Activated naive CD4-positive, alpha-beta T cell treated with anti-CD3 and anti-CD28 coated beads, Interleukin-2, amount 50 U/mL, for 72 hours (primary cell): ENCODE data around the gene COPS4. TPM values are rescaled to one million over a fixed set of nuclear protein-coding genes. Genes with fewer than 3 reads are reported as not detected.
"Not testable (repeated sequence)": the region's sequence is repeated elsewhere in the genome, so short reads cannot be mapped to it uniquely, and the experiment has no call there.

Experiments used
- ATAC-seq, 2 donors: fragments of 150-1000 bp; cut with Tn5 transposase; 2 replicates each; pipeline ENCODE4 v1.10.0; 2021; ENCODE audit warnings: mild to moderate bottlenecking in 2 of 2, moderate library complexity in 2 of 2
- DNase-seq, 2 donors: peaks; one replicate each; pipeline ENCODE4 v3.0.0; 2021 to 2022; ENCODE audit warnings: low spot score in 2 of 2
- H3K27ac Mint-ChIP-seq, 2 donors: one replicate each; pipeline ENCODE4 v1.8.0; 2022; ENCODE audit warnings: mild to moderate bottlenecking in 2 of 2, mixed read lengths in 2 of 2
- H3K36me3 Mint-ChIP-seq, 2 donors: one replicate each; pipeline ENCODE4 v1.8.0; 2022; ENCODE audit warnings: mixed read lengths in 2 of 2
- H3K9me3 Mint-ChIP-seq, 2 donors: one replicate each; pipeline ENCODE4 v1.8.0; 2022; ENCODE audit warnings: mixed read lengths in 2 of 2
- total RNA-seq, 2 donors: library from RNA; stranded (reverse); gene quantifications; one replicate each; pipeline ENCODE4 v1.2.3, GENCODE V29; 2022

Gene COPS4
- total RNA-seq, 2 donors from 2014 or later: 30.9 to 32.4 TPM

GRCh38 chr4:83108101-83108861 lies 73.3 kb downstream of the COPS4 start:
- Mint-ChIP-seq H3K36me3 (peaks cover 19 to 66% of the 10 kb centered on the region in 2 donors), H3K9me3 (no peaks in the 10 kb centered on the region), H3K27ac (peak overlapping the region; percentile 97 to 100)
- DNase-seq (no peak), ATAC-seq (no peak)

DNA sequence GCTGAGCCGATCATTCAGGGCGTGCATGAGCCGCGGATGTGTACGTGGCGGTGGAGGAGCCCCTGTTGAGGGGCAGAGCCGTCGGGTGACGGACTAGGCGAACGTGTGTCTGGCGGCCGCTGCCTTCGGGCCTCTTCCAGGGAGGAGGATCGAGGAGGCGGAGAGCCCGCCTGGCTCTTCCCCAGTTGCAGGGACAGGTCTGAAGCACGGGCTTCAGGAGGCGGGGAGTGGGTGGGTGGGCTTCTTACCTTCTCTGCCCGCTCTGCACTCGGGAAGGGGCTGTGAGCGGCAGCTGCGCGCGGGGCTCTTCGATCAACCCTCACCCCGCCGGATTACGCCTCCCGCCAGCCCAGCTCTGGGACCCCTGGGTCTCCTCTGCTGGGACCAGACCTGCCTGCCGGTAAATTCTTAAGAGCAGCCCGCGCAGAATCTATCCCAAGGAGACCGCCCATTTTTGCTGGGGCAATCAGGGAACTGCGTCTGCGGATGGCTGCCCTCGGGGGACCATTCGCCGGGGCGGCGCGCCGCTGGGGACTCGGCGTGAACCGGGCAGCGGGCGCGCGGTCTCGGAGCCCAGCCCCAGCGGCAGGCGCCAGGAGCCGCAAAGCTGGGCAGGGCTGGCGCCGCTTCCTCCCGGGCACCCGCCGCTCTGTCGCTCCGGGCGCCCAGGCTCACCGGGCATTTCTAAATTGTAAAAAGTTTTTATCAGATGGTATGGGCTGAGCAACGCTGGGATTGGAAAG lies 74.7 kb downstream of the COPS4 start:
- peak overlapping the region; percentile 97 to 100 for H3K27ac Mint-ChIP-seq
- no peaks in the 10 kb centered on the region for H3K9me3 Mint-ChIP-seq
- peaks cover 23 to 63% of the 10 kb centered on the region in 2 donors for H3K36me3 Mint-ChIP-seq
- peak; percentile 41 to 42 for ATAC-seq
- DNase-seq: peak; percentile 41 to 71

DNA sequence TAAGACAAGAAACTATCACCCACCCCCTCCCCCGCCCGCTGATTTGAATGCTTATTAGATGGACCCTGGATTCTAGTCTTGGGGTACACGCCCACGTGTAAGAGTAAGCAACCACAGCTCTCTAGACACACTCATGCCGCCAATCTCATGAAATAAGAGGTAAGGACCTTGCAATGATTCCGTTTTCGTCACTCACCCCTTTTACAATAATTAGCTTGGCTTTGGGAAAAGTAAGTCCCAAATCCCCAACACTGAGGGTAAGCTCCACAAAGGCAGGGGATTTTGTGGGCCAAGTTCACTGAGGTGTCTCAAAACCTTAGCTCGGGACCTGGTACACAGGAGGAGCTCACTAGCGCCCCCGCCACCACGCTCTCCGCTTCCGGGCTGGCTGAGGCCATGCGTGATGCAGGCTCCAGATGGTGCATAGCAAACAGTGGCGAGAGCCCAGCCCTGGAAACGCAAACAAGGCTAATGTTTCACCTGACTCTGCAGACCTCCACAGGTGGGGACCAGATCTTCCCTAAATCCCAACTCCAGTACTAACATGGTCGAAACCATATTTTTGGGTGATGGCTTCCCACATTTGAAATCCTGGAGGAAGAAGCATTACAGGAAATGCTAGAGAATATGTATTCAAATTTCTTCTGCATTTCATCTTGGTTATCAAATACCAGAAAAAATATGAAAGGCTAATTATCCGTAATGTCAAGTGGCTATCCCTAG lies 75.4 kb downstream of the COPS4 start:
- ATAC-seq (peak; percentile 80 to 82), DNase-seq (peak; percentile 90 to 91)
- Mint-ChIP-seq H3K9me3 (no peaks in the 10 kb centered on the region), H3K27ac (peak overlapping the region; percentile 94 to 97), H3K36me3 (peaks cover 18 to 56% of the 10 kb centered on the region in 2 donors)

DNA sequence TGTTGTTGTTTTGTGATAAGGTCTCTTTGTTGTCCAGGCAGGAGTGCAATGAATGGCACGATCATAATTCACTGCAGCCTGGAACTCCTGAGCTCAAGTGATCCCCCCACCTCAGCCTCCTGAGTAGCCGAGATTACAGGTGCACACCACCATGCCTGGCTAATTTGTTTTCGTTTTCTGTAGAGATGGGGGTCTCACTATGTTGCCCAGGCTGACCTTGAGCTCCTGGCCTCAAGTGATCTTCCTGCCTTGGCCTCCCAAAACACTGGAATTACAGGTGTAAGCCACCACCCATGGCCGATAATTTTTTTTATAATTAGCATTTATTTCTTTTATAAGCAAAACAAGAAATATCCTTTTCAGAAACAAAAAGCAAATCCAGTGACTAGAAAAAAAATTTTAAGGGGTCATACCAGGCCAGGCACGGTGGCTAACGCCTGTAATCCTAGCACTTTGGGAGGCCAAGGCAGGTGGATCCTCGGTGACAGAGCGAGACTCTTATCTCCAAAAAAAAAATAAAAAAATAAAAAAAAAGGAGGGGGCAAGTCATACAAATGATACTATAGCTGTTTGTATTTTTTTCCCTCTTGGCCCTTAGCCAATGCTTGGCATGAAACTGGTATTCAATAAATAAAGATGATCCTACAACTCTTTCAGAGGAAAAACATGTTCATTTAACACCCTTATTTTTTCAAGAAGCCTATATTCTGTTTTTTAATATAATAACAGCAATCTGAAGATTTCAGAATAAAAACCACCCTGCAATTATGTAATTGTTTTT lies 76.2 kb downstream of the COPS4 start:
- no peak for DNase-seq
- no peak for ATAC-seq
- Mint-ChIP-seq H3K36me3 (peaks cover 16 to 51% of the 10 kb centered on the region in 2 donors), H3K9me3 (no peaks in the 10 kb centered on the region), H3K27ac (peak overlapping the region; percentile 94 to 97)

- not testable (repeated sequence) for ATAC-seq, DNase-seq, H3K9me3 Mint-ChIP-seq
- peaks cover 16 to 51% of the 10 kb centered on the region in 2 donors for H3K36me3 Mint-ChIP-seq
- H3K27ac Mint-ChIP-seq: peak overlapping the region; percentile 89 to 93
These were observed 76.8 kb downstream of the COPS4 start for GRCh38 chr4:83111751-83112141.

DNA sequence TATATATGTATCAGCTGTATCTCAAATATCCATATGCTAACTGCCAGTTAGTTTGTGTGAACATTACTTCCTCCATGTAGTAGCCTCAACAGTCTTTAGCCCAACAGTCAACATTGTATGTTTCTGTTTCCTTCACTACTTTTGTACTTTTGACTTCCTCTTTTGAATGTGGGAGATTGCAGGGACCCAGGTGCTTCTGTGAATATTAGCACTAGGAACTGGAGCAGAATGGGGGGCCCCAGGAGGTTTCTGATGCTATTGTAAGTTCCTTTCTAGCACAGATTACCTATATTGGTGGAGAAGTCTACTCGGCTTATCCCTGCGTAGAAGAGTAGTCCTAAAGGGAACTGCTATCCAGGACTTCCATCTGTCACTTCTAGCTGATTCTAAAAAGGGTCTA lies 77.2 kb downstream of the COPS4 start:
- H3K9me3 Mint-ChIP-seq: no peaks in the 10 kb centered on the region
- ATAC-seq: no peak
- peaks cover 16 to 51% of the 10 kb centered on the region in 2 donors for H3K36me3 Mint-ChIP-seq
- peak overlapping the region; percentile 91 to 93 for H3K27ac Mint-ChIP-seq
- DNase-seq: peak in 1 of 2 donors; percentile 9

GRCh38 chr4:83112678-83113428 lies 77.9 kb downstream of the COPS4 start:
- no peaks in the 10 kb centered on the region for H3K9me3 Mint-ChIP-seq
- H3K36me3 Mint-ChIP-seq: peaks cover 16 to 51% of the 10 kb centered on the region in 2 donors
- H3K27ac Mint-ChIP-seq: peak overlapping the region; percentile 91 to 93
- ATAC-seq: peak; percentile 6 to 26
- peak in 1 of 2 donors; percentile 36 for DNase-seq

- ATAC-seq (no peak), DNase-seq (peak in 1 of 2 donors; percentile 11)
- Mint-ChIP-seq H3K27ac (peak overlapping the region; percentile 91 to 93), H3K9me3 (no peaks in the 10 kb centered on the region), H3K36me3 (peaks cover 16 to 47% of the 10 kb centered on the region in 2 donors)
These were observed 78.4 kb downstream of the COPS4 start for GRCh38 chr4:83113429-83113786.

DNA sequence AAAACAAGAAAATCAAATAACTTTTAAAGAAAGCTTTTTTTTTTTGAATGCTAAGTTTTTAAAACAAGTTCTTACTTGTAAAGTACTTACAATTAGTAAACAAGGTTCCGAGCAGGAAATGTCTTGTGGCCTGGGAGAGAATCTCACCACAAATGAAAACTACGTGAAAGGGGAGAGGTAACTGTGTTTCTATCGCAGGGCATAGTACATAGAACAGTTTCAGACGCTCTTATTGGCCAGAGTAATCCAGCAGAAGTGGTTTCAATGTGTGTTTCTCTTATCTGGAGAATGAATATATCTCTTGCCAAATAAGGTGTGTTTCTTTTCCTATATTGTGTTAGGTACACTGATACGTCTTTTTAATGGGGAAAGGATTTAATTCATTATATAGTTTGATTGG lies 79.6 kb downstream of the COPS4 start, which contains the start of gene PLAC8:
Gene PLAC8, minus strand, starts transcription at position 154 of the 400 bp plus-strand sequence. CDS start 6,808 bp downstream, outside the sequence.
- Mint-ChIP-seq H3K36me3 (peaks cover 8 to 37% of the 10 kb centered on the region in 2 donors), H3K9me3 (no peaks in the 10 kb centered on the region)
- ATAC-seq: peak; percentile 34 to 61

DNA sequence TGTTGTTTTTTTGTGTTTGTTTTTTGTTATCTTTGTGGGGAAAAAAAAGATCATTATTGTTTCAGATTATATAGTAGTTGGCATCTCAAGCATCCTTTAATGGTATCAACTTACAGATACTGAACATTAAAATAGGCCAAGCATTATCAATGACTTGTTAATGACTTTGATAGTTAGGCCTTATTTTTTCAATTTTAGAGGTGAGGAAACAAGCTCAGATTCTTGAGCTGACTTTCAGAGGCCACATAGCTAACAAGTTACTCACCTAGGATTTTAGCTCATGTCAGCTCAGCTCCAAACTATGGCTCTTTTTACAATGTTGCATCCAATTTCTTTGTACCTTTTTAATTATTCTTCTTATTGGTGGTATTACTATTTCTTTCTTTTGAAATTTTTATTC lies 80.0 kb downstream of the COPS4 start:
- Mint-ChIP-seq H3K9me3 (no peaks in the 10 kb centered on the region), H3K36me3 (peaks cover 8 to 37% of the 10 kb centered on the region in 2 donors), H3K27ac (peak overlapping the region; percentile 93 to 95)
- DNase-seq (no peak), ATAC-seq (no peak)

More for the DNA sequence above, 79.6 kb downstream of the COPS4 start, which contains the start of gene PLAC8:
- peak within 1 kb of the TSS; percentile 93 to 95 for H3K27ac Mint-ChIP-seq
- DNase-seq: peak in 1 of 2 donors; percentile 19

DNA sequence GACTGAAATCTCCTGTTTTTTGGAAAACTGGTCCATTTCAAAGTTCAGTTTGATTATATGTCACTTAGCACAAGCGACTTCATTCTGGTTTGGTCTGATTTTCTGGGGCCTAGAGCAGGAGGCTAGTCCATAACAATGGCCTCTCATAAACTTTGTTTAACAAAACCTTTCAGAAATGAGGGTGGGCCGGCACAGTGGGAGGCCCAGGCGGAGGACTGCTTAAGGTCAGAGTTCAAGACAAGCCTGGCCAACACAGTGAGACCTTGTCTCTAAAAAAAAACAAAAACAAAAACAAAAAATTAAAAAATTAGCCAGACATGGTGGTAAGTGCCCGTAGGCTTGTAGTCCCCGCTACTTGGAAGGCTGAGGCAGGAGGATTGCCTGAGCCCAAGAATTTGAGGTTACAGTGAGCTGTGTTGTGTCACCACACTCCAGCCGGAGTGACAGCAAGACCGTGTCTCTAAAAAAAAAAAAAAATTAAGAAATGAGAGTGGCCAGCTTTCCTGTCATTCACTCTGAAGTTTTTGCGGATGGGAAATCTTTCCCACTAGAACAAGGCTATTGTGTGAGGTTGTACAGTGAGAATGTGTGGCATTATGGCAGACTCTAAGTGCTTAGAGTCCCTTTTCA lies 80.8 kb downstream of the COPS4 start:
- ATAC-seq: no peak
- H3K27ac Mint-ChIP-seq: peak overlapping the region in 1 of 2 donors; percentile 93
- no peaks in the 10 kb centered on the region for H3K9me3 Mint-ChIP-seq

DNA sequence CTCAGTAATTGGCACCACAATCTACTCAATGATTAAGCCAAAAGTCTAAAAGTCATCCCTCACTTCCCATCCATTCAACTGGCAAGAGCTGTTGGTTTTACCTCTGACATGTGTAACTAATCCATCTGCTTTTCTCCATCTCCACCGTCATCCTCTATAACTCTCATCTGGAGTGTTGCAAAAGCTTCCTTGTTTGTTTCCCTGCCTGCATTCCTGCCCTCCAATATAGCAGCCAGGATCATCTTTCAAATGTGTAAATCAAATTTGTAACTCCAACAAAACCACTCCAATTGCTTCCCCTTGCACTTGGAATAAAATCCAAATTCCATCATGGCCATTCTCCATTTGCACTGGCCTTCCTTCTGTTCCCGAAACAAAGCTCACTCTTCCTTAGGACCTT lies 83.9 kb downstream of the COPS4 start:
- Mint-ChIP-seq H3K9me3 (no peaks in the 10 kb centered on the region), H3K27ac (no peak overlapping the region), H3K36me3 (peaks cover 0 to 4% of the 10 kb centered on the region in 2 donors)
- DNase-seq (no peak), ATAC-seq (no peak)

More for the DNA sequence above, 80.8 kb downstream of the COPS4 start:
- no peak for DNase-seq
- H3K36me3 Mint-ChIP-seq: peaks cover 8 to 30% of the 10 kb centered on the region in 2 donors

DNA sequence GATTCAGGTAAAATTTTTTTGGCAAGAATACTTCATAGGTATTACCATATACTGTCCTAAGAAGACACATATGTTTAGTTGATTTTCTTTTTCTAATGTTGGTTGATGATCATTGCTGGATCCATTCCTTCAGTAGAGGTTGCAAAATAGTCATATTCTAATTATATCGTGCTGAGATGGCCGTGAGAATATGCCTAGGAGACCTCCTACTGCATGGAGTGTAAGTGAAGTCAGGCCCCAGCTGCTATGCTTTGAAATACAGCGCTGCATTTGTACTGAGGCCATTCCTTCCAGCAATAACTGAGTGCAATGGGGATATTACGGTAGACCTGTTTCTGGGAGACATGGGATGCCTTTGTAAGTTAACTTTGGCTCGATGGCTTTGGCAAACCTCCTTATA lies 86.3 kb downstream of the COPS4 start:
- Mint-ChIP-seq H3K27ac (no peak overlapping the region), H3K36me3 (no peaks in the 10 kb centered on the region), H3K9me3 (no peaks in the 10 kb centered on the region)
- ATAC-seq (no peak), DNase-seq (no peak)

DNA sequence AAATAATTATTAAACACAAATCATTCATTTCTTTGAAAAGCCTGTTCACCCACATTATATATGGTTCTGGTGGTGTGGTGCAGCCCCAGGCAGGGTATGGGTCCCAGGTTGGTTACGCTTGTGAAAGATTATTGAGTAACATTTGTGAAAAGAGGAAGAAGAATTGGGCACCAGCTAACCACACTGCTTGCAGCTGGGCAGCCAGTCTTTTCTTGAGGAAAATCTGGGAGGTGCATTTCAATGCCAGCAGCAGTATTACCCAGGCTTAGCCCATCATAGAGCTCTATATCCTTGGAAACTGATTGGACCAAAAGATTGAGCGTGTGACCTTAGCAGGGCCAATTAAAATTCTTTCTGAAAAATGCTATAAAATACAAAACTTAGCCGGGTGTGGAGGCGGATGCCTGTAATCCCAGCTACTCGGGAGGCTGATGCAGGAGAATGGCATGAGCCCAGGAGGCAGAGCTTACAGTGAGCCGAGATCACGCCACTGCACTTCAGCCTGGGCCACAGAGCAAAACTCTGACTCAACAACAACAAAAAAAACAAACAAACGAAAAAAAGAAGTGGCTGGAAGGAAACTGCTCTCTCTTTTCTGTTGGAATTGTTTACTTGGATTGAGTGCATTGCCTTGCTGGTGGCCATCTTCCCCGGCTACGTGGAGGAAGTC lies 89.3 kb downstream of the COPS4 start:
- no peaks in the 10 kb centered on the region for H3K36me3 Mint-ChIP-seq
- no peak for ATAC-seq
- H3K27ac Mint-ChIP-seq: no peak overlapping the region
- no peak for DNase-seq
- peaks cover 0 to 5% of the 10 kb centered on the region in 2 donors for H3K9me3 Mint-ChIP-seq
